Stimulated activated CD4-positive, alpha-beta T cell treated with anti-CD3 and anti-CD28 coated beads, Interleukin-4, amount 100 ng/mL, for 4 hours (primary cell): ENCODE measurements around the gene ATAD2B.

Experiments used
- DNase-seq, 2 experiments: peaks; one replicate each; pipeline ENCODE4 v3.0.0-alpha.2; 2020

The ATAD2B gene

DNA sequence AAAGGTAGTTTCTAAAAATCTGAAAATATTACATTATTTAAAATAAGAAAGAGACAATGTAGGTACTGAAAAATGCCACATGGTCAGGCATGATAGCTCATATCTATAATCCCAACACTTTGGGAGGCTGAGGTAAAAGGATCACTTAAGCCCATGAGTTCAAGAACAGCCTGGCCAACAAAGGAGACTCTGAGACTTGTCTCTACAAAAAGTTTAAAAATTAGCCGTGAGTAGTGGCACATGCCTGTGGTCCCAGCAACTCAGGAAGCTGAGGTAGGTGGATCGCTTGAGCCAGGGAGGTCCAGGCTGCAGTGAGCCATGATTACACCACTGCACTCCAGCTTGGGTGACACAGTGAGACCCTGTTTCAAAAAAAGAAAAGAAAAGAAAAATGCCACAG lies 21.8 kb downstream of the ATAD2B start:
- no peak for DNase-seq

DNA sequence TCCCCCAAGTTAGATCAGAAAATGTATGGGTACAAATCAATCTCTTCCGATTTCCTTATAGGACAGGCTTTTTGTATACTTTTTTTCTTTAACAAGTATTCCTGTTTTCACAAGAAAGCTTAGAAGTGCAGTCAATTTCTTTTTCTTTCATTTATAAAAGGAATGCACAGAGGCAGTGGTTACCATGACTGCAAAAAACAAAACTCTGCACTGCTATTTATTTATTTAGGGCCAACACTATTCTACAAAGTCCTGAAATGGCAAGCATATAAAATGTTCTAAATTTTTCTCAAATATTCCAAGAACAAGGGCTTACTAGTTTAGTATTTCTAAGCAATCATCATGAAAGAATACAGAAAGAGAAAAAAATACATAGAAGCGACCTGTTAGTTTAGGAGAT lies 22.2 kb downstream of the ATAD2B start:
- DNase-seq = no peak

DNA sequence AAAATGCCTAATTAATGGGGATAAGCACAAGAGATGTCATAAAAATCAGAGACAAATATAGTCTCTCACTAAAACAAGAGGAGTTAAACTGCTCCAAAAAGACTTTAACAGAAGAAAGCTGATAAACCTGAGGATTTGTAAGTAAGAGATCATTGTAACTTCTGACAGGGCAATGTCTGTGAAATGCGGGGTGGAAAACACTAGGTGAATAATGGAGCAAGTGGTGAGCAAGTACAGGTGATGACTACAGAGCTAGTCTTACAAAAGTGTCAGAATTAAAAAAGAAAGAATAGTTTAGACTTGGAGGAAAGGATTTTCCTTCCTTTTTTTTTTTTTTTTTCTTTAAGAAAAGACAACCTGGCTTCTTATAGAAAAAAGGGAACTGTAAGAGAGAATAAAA lies 22.7 kb downstream of the ATAD2B start:
- no peak for DNase-seq

DNA sequence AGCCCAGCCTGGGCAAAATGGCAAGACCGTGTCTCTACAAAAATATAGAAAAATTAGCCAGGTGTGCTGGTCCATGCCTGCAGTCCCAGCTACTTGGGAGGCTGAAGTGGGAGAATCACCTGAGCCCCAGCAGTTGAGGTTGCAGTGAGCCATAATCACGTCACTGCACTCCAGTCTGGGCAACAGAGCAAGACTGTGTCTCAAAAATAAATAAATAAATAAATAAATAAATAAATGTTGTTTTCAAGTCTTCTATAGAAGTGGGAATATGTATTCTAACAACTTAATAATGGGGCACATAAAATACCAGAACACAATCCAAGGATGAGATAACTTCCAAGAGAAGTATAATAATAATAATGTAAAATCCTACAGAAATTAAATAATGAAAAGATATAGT lies 23.9 kb downstream of the ATAD2B start:
- DNase-seq = no peak

DNA sequence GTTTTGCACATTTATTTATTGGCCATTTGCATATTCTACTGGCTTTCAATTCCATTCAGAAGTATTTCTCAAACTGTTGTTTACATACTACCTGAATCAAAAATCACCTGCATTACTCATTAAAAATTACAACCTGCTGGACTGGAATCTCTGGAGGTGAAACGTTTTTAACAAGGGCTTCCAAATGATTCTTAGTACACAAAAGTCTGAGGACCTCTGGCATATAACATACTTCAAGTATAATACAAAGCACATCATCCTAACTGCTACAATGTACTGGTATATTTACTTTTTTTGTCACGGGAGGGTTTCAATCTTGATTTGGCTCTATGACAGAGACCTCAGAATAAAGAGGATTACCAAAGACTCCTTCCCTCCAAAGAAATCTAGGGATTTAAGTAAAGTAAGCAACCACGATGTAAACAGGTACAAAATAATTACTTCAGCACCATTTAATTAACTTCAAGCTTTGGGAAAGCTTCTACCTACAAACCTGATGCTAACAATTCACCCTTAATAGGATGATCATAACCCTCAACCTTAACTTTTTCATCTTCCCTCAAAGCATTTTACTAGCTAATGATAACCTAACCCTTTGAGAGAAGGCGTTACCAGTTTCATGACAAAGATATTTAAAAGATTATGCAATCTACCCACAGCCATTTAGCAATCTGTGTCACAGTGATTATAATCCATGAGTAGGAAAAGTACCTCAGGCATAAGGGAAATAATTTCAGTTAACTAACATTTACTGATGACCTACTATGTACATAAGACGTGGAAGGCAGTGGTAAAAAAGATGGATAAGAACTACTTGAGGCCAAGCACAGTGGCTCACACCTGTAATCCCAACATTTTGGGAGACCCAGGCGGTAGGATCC lies 24.7 kb downstream of the ATAD2B start:
- DNase-seq = no peak

DNA sequence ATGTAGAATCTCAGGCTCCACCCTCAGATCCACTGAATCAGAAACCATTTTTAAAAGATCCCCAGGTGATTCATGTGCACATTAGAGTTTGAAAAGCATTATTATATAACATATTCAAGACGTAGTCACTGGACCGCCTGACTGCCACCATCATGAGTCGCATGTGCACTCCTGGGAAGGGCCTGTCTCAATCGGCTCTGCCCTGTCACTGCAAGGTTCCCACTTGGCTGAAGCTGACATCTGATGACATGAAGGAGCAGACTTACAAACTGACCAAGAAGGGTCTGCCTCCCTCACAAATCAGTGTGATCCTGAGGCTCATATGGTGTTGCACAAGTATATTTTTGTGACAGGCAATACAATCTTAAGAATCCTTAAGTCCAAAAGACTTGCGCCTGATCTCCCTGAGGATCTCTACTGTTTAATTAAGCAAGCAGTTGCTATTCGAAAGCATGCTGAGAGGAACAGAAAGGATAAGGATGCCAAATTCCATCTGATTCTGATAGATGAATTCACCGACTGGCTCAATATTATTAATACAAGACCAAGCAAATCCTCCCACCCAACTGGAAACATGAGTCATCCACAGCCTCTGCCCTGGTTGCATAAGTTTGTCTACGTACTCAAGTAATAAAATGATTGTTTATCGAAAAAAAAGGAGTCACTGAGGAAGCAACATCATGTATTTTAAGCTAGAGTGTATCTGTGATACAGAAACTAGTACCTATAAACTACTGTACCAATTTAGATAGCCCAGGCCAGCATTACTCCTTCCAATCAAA lies 26.2 kb downstream of the ATAD2B start:
- DNase-seq = no peak

DNA sequence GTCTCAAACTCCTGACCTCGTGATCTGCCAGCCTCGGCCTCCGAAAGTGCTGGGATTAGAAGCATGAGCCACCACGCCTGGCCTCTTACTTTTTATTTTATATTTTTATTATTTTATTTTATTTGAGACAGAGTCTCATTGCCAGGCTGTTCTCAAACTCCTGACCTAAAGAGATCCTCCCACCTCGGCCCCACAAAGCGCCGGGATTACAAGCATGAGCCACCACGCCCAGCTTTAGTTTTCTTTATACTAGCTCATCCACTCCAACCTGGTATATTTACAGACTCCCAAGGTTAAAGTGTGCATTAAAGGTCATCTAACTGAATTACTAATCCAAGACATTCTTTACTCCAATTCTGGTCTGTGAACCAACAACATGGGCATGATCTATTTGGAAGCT lies 26.8 kb downstream of the ATAD2B start:
- DNase-seq = no peak

DNA sequence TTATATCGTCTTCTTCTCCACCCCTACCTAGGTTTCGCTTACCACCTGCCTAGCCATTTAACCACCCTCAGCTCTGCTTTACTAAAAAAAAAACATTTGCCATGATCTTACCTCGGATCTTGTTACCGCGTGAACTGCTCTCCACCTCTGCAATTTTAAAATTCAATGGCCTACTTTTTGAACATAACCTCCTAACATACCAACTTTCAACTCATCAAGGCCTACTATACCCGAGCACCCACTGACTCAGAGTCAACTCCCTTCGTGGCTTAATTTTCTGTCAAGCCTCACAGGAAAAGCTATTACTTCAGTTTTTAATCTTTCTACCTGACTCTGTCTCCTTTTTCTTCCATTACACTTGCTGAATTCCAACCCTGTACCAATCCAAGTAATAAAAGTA lies 55.7 kb downstream of the ATAD2B start:
- no peak for DNase-seq

DNA sequence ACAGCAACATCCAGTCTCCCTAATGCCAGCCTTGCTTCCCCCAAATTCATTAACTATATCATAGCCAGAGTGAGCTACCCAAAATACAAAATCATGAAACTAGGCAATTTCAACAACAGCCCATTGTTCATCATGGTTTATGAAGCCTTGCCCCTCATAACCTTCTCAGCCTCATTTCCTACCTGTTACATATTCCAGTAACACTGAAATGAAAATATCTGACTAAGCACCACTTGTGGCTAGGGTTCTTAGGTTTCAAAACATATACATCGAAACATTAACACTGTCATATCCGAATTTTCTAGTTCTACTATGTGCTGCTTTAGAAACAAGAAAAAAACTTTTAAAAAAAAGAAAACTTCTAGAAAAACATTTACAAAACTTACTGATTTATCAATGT lies 59.5 kb downstream of the ATAD2B start:
- DNase-seq = no peak

DNA sequence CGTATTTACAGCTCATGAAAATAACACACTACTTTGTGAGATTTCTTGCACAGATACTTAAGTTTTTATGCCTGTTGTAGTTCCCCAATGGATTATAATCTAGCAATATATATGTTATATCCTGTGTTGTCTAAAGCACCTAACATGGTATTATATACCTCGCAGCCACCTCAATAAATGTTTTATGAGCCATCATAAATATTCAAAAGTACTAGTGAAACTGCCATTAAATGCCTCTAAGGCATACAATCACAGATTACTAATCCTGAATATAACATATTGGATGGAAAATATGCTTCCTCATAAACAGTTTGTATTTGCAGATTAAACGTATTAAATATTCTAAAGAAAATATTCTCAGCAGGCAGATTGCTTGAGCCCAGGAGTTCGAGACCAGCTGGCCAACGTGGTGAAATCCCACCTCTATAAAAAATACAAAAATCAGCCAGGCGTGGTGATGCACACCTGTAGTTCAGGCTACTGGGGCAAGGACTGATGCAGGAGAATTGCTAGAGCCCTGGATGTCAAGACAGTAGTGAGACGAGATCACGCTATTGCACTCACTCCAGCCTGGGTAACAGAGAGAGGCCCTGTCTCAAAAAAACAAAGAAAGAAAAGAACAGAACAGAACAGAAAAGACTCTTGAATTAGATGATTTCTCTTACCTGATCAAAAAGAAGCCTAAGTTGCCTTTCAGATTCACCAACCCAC lies 64.1 kb downstream of the ATAD2B start:
- no peak for DNase-seq

DNA sequence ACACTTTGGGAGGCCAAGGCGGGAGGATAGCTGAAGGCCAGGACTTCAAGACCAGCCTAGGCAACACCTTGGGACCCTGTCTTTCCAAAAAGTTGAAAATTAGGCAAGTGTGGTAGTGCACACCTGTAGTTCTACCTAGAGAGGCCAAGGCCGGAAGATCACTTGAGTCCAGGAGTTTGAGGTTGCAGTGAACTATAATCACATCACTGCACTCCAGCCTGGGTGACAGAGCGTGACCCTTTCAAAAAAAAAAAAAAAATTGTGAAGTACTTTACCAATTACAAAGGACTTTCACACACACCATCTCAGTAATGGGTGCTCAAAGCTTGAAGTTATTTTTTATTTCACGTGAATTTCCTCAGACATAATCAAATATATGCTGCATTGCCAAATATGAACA lies 65.0 kb downstream of the ATAD2B start:
- DNase-seq = no peak

DNA sequence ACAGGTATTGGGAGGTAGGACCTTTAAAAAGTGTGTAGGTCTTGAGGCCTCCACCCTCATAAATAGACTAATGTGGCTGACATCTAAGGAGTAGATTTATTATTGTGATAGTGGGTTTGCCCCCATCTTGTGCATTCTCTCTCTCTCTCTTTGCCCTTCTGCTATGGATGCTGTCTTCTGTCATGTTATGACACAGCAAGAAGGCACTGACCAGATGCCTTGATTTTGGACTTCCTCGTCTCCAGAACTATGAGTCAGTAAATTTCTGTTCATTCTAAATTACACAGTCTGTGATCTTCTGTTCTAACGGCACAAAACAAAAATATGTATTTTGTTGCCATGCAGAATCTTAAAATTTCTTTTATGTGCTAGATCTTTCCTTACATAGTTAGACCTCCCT lies 66.9 kb downstream of the ATAD2B start:
- DNase-seq = no peak

DNA sequence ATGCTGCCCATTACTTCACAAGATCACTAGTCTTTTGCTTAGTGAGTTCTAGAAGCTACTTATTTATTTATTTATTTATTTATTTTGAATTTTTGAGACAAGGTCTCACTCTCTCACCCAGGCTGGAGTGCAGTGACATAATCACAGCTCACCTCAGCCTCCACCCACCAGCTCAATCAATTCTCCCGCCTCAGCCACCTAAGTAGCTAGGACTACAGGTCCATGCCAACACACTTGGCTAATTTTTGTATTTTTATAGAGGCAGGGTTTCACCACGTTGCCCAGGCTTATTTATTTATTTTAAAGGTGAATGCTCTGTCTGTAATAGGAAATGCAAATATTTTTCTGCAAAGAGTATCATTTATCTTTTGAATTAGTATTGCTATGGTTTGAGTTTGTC lies 67.7 kb downstream of the ATAD2B start:
- no peak for DNase-seq

DNA sequence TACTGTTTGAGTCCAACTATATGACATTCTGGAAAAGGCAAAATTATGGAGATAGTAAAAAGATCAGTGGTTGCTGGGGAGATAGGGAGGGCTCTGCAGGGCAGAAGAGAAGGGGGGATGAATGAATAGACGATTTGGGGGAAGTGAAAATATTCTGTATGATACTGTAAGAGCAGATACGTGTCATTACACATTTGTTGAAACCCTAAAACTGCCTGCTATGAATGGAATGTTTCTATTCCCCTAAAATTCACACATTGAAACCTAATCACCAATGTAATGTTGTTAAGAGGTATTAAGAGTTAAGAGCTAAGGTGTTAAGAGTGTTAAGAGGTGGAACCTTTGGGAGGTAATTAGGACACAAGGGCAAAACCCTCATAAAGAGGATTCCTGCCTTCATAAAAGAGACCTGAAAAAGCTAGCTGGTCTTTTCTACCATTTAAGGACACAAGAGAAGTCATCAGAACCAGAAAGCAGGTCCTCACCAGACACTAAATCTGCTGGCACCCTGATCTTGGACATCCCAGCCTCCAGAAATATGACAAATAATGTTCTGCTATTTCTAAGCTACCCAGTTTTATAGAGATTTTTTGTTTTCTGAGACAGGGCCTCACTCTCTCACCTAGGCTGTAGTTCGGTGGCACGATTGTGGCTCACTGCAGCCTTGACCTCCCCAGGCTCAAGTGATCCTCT lies 76.2 kb downstream of the ATAD2B start:
- DNase-seq = no peak

DNA sequence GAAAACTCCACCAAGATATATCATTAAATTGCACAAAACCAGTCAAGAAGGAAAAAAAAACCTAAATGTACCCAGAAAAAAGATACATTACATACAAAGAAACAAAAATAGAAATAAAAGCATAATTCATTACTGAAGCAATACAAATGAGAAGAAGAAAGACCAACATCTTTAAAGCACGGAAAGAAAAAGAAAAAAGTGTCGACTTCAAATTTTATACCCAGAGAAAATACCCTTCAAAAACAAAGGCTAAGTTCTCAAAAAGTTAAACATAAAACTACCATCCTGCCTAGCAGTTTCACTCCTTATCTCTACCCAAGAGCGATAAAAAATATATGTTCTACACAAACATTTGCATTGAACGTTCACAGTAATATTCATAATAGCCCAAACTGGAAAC lies 82.0 kb downstream of the ATAD2B start:
- no peak for DNase-seq

DNA sequence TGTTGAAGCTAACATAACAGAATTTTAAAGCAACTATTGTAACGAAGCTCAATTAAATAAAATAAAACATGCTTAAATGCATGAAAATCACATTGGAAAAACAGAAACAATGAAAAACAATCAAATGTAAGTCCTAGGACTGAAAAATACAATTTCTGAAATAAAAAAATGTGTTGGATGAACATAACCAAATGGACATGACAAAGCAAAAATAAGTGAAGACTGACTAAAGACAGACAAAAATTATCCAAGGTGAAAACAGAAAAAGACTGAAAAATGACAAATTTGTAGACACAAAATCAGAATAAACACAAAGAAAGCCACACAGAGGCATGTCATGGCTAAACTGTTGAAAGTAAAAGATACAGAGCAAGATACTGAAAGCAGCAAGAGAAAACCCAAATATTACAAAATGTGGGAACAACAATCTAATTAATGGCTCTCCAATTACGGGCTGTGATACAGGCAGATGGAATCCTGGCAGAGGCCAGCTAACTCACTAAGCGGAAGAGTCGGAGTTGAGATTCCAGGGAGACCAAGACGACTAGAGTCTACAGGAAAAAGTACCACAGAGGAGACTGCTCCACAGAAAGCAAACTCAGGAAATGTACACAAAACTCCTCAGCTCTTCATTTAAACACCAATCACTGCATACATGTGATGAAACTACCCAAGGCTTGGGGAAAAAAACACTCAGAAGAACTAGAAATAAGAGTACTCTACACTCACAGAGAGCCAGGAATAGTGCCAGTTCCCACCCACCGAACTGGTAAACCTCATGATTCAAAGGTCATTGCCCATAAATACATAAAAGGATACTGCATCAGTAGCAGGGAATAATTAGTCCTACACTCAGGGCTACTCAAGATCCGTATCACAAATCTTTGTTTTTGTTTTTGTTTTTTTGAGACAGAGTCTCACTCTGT lies 83.6 kb downstream of the ATAD2B start:
- no peak for DNase-seq

DNA sequence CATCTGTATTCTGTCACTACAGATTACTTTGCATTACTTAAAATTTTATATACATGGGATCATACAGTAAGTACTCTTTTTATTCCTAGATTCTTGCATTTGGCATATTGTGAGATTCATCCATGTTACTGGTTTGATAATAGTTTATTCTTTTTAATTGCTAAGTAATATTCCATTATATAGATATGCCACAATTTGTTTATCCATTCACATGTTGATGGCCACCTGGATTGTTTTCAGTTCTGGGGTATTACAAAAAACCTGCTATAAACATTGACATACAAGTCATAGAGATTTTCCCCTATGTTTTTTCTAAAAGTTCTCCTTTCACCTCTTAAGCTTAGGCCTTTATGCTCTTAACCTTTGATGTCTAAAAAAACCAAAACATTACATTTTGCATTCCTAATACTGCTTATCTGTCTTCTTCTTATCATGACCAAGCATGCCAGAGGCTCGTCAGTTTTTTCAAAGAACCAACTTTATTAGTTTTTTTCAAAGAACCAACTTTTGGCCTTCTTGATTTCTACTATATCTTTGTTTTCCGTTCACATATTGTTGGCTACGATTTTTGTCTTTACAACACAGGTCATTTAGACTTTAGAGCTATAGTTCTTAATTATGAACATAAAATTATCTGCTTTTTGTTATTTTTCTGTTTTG lies 86.9 kb downstream of the ATAD2B start:
- no peak for DNase-seq

DNA sequence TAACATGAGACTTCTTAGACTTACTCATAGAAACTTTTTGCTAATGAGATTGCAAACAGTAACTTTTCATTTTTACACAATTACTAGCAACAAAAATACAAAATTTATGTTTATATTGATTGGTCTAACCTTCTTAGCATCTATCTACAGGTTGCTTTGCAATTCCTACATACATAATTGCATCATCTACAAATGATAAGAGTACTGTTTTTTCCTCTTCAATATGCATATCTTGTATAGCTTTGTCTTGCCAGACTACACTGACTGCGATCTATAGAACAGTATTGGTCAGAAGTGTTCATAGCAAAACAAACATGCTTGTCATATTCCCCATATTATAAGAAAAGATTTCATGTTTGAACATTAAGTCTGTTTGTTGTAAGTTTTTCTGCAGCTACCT lies 87.9 kb downstream of the ATAD2B start:
- no peak for DNase-seq

DNA sequence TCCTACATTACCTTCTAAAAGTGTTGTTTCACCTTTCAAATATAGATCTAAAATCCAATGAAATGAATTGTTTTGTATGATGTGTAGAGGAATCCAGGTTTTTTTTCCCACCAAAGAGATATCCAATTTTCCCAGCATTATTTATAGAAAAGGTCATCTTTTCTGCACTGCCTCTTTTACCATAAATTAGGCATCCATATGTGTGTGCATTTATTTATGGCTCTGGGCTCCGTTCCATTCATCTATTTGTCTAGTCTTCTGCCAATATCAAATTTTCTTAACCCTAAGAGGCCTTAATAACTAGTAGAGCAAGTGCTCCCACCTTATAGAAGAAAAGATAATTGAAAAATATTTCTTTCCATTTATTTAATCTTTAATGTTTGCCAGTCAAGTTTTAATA lies 88.3 kb downstream of the ATAD2B start:
- no peak for DNase-seq

DNA sequence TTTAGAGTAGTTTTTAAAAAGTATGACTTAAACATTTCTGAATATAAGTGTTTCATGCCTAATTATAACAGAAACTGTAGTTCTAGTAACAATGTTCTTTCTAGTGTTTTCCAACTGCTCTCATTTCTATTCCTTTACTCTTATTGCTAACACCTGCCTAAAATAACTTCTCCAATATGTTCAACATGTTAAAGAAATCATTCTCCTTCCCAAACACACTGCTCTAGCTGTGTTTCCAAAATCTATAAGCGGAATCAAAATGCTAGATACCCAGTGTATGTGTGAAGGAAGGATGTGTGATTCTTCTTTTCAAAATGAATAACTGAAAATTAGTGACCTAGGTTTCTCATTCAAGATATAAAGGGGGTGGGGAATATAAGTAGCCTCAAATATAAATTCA lies 89.1 kb downstream of the ATAD2B start:
- DNase-seq = no peak

DNA sequence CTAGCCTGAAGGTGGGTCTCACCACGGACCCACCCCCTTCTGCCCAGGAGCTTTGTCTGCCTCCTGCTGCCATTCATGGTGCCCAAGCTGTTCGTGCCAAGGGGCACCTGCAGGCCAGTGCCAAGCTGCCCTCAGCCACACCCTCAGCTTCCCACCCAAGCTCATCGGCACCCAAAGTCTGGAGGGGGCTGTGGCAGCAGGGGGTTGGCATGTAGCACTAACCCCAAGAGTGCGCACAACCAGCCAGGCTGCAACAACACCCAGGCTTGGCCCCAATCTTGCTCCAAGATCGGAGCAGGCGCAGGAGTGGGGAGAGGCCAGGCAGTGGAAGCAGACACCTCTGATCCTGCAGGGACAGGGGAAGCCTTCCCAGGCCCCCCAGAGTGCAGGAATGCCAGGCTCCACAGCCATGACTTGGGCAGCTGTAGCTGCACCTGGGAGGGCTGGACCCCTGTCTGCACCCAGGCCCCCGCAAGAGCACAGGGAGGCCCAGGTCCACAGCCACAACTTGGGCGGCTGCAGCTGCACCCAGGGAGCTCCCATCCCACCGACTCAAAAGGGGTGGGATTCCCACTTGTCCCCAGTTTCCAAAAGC lies 89.9 kb downstream of the ATAD2B start:
- no peak for DNase-seq
